ENCODE measurements around the gene SLC6A20. TPM values are rescaled to one million over a fixed set of nuclear protein-coding genes. Genes with fewer than 3 reads are reported as not detected.

The SLC6A20 gene
- total and polyA plus RNA-seq, 2 of the 13 experiments (the other 11 are each of a cell fraction or from before 2014, with no cell fraction given) = not detected

GRCh38 chr3:45803252-45803935, 7.1 kb upstream of the SLC6A20 start:
- ATAC-seq (no peak), DNase-seq (ENCODE audit: low spot score) (no peak), FAIRE-seq (no peak)
- Histone ChIP-seq H3K4me2 (ENCODE audit: low read depth, low read length) (no peak overlapping the region), H3K4me3 (replicated peaks in 1 of 3; ENCODE audit: insufficient read depth in 1 of 3, low read depth in 2 of 3, low read length in 3 of 3) (no peak overlapping the region), H2AFZ (ENCODE audit: low read length) (no peak overlapping the region), H3K4me1 (ENCODE audit: insufficient read depth, low read length) (peaks cover 6% of the 10 kb centered on the region; the same call in 1 of the 2 replicates), H3K27ac (ENCODE audit: extremely low read length, insufficient read depth, low read length) (no peak overlapping the region), H3K9ac (ENCODE audit: insufficient read depth, low read depth, low read length) (no peak overlapping the region), H3K27me3 (ENCODE audit: control insufficient read depth in 1 of 2, insufficient read depth in 2 of 2, low read length in 2 of 2) (peaks cover 0 to 11% of the 10 kb centered on the region in 2 experiments; a peak in 3 of 5 replicates), H4K20me1 (ENCODE audit: insufficient read depth, low read length) (no peaks in the 10 kb centered on the region), H3K79me2 (ENCODE audit: insufficient read depth, low read length) (no peaks in the 10 kb centered on the region), H3K36me3 (replicated peaks in 1 of 2; ENCODE audit: control insufficient read depth in 1 of 2, insufficient read depth in 2 of 2, low read length in 2 of 2) (no peaks in the 10 kb centered on the region), H3K9me3 (ENCODE audit: low read length) (no peaks in the 10 kb centered on the region)
- intact Hi-C loops (cut with micrococcal nuclease; ENCODE audit: unreplicated experiment) (no loop called here), in situ Hi-C loops (cut with HindIII; ENCODE audit: extremely low pct_ligation_motif_present, low pct_unique_long_range_greater_than_20kb) (no loop called here)
- 33% methylated on average over 5 of the region's 5 CpGs for WGBS (ENCODE audit: low lambda C conversion rate)
- TF ChIP-seq MTF1 (CRISPR knock-in tag; IDR thresholded peaks at IDR 0.05) (no peak), ARNT (IDR thresholded peaks at IDR 0.05) (no peak), USF2 (IDR thresholded peaks at IDR 0.05; ENCODE audit: low read depth, low read length) (no peak), USF2 (CRISPR knock-in tag; IDR thresholded peaks at IDR 0.05; ENCODE audit: borderline replicate concordance) (no peak), PRPF4 (IDR thresholded peaks at IDR 0.05; ENCODE audit: low read depth, low read length, poor library complexity, severe bottlenecking) (no peak), ZBTB14 (CRISPR knock-in tag; IDR thresholded peaks at IDR 0.05) (no peak), WIZ (CRISPR knock-in tag; IDR thresholded peaks at IDR 0.05) (no peak), FOXP1 (IDR thresholded peaks at IDR 0.05) (no peak), FOXP1 (CRISPR knock-in tag; IDR thresholded peaks at IDR 0.05) (no peak)
- ChIA-PET POLR2A (no interaction called here), CTCF (ENCODE audit: low intra/inter-chr PET ratio, low total read pairs) (no interaction called here)
- no TSS peak for BruUV-seq (replicated peaks)
